Stomach (tissue), 4 donors: Measurements from ENCODE around the gene PLCH1.

ENCODE experiments used
- CTCF ChIP-seq, 7 experiments: fragments of 450-650 bp in 4 of 7; fragments of 200-600 bp in 3 of 7; sonication (generic) in 3 of 7; IDR thresholded peaks; one replicate each; pipeline ENCODE4 v1.5.1; 2016 to 2019; ENCODE audit warnings: antibody characterized with exemption in 7 of 7, control low read depth in 2 of 7, mild to moderate bottlenecking in 1 of 7
- POLR2A ChIP-seq, 4 donors: fragments of 450-650 bp; IDR thresholded peaks; one replicate each; pipeline ENCODE4 v1.6.1; 2016; ENCODE audit warnings: antibody characterized with exemption in 4 of 4, control low read depth in 2 of 4, mild to moderate bottlenecking in 1 of 4, moderate library complexity in 1 of 4
- POLR2AphosphoS5 ChIP-seq, 3 donors: sonication (generic); formaldehyde crosslinking; IDR thresholded peaks; one replicate each; pipeline ENCODE4 v1.6.1; 2016; ENCODE audit warnings: antibody characterized with exemption in 3 of 3

- no peak for TF ChIP-seq CTCF (IDR thresholded peaks at IDR 0.05)
- no peak for TF ChIP-seq POLR2AphosphoS5 (IDR thresholded peaks at IDR 0.05)
- no peak for TF ChIP-seq POLR2A (IDR thresholded peaks at IDR 0.05)
These were observed 127.4 kb downstream of the PLCH1 start for GRCh38 chr3:155617346-155617925.
